ENCODE results near the gene GATAD2B.

GATAD2B gene

DNA sequence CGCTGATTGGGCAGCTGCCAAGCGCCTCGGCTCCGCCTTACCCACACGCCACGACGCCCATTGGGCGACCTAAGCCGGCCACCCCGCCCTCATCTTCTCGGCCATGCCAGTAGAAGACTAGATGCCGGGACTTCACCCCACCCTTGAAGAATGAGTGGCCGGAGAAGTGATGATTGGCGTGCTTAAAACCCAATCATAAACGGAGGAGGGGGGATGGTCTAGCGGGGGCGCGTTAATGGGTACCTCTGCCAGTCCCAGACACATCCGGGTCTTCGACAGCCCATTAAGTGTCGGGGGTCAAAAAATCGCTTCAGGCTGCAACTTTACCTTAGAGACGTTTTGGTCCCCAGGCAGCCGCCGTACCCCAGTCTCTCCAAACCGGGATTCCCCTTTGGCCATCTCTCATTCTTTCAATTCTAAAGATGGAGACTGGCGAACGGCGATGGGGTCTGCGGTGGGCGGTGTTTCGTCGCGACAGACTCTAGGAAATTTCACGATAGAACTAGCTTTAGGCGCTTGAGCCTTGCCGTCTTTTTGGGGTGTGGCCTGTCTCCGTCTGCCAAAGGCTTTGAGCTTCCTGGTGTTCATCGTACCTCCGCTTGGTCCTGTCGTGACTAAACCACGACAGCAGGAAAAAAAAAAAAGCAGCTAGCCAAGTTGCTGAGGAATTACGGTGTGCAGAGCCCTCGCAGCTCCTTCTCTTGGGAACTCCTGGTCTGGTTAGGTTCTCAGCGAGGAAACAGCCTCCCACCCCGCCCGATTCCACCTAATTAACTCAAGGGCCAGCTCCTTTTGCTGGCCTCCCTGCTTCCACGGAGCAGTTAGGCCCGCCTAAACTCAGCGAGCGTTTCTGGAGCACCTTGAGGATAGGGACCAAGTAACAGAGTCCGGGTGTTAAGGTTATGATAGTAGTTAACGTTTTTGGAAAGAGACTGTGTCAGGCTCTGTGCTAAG is at the start of gene GATAD2B:
TSS of gene GATAD2B (minus strand) at position 1 of the 954 bp plus-strand sequence. CDS start 94,625 bp downstream, outside the sequence.
- in situ Hi-C loops (cut with MboI; ENCODE audit: low pct_unique_long_range_greater_than_20kb, low sequenced_read_pairs) = no loop called here
- DNase-seq = peak; percentile 100

DNA sequence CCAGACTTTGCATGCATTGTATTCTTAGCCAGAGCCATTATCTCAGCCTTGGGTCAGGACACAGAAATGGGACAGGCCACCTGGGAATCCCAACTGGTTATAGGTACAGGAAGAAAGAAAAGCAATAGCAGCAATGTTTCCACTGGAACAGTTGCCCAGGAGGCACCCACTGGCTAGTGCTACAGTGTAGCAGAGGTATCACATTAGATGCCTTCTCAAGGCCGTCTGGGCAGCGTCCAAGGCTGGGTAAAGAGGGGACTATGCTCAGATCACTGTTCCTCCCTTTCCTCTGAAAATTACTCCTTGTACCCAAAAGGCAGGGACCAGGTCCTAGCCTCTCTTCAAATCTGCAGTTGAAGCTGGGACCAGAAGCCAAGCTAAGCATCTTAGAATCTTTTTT is 47.6 kb upstream of the GATAD2B start:
- no peak for DNase-seq

DNA sequence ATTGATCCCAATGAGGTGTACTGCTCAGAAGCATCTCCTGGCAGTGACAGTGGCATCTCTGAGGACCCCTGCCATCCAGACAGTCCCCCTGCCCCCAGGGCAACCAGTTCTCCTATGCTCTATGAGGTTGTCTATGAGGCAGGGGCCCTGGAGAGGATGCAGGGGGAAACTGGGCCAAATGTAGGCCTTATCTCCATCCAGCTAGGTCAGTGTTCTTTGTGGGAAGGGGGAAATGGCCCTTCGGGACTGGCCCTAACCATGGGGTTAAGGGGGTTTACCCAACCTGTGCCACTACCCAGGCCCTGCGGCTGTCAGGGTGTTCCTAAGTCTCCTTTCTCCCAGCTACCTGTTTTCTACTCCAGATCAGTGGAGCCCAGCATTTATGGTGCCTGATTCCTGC is 46.2 kb upstream of the GATAD2B start:
- DNase-seq = no peak
- in situ Hi-C loops (cut with MboI; ENCODE audit: low pct_unique_long_range_greater_than_20kb, low sequenced_read_pairs) = loop anchor here (25.0 kb wide), 2 partner anchors 157 to 432 kb away; partner anchors contain the start of genes S100A3, S100A4, S100A5 and S100A6

More for the DNA sequence above, 47.6 kb upstream of the GATAD2B start:
- in situ Hi-C loops (cut with MboI; ENCODE audit: low pct_unique_long_range_greater_than_20kb, low sequenced_read_pairs) = loop anchor here (25.0 kb wide), 2 partner anchors 158 to 433 kb away; partner anchors contain the start of genes S100A3, S100A4, S100A5 and S100A6

DNA sequence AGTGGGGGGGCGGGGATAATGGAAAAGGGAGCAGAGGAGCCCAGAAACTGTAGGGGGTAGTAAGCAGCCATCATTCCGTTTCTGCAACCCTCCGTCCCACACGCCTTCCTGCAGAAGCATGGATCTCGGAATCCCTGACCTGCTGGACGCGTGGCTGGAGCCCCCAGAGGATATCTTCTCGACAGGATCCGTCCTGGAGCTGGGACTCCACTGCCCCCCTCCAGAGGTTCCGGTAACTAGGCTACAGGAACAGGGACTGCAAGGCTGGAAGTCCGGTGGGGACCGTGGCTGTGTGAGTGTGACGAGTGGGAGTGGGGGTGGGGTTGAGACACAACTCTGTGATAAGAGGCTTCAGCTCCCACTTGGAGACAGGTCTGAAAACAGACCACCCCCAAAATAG is 45.6 kb upstream of the GATAD2B start:
- in situ Hi-C loops (cut with MboI; ENCODE audit: low pct_unique_long_range_greater_than_20kb, low sequenced_read_pairs) = loop anchor here (25.0 kb wide), 2 partner anchors 156 to 431 kb away; partner anchors contain the start of genes S100A3, S100A4, S100A5 and S100A6
- no peak for DNase-seq

DNA sequence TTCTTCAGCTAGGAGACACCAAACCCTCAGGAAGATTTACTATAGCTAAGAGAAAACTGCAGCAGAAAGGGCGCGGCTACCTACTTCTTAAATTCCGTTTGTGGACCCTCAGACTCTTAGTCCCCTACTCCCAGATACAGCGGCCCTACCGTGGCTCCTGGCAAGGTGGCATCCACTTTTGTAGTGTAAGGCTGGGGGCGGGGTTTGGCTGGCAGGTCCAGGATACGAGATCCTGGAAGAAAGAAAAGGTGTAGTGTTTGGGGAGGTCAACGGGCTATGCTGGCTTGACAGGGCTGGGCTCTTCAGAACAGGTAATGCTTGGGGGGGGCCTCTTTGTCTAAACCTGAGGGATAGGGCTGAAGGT is 45.2 kb upstream of the GATAD2B start:
- no peak for DNase-seq
- in situ Hi-C loops (cut with MboI; ENCODE audit: low pct_unique_long_range_greater_than_20kb, low sequenced_read_pairs) = loop anchor here (25.0 kb wide), 2 partner anchors 156 to 431 kb away; partner anchors contain the start of genes S100A3, S100A4, S100A5 and S100A6

DNA sequence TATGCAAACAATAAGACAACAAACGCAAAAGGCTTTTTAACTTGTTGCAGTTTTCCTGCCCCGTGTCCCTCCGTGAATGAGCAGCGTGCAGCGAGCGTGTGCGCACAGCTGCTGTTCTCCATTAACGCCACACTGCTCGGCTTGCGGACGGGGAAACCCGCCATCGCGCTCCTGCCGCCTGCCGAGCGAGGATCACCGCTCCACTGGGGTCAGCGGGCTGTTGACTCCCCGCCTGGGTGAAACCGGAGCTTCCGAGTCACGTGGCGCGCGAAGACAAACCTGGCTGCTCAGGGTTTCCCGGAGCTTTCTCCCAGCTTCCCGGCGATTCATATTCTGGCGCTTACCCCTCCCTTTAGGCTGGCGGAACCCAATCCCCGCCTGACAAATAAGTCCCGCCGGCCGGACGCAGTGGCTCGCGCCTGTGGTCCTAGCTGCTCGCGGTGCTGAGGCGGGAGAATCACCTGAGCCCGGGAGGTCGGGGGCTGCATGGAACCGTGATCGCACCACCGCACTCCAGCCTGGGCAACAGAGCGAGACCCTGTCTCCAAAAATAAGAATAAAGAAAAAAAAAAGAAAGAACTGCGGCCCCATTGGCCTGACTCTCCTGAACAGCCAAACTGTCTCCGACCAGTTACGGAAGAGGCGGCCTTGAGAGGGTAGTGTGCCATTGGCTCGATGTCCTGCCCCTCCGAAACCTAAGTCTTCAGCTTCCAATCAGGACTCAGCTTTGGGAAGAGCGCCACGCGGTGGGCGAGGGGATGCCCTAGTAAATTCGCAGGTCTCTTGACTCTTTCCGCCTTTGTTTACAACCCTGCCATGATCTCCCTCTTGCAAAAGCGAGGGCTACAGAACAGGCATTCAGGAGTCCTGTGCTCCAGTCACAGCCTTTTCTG is 44.6 kb upstream of the GATAD2B start, which contains the start of gene CREB3L4:
TSS of gene CREB3L4 (plus strand) at position 796 of the 893 bp plus-strand sequence. CDS start 624 bp downstream, outside the sequence.
- peak; percentile 98 for DNase-seq
- in situ Hi-C loops (cut with MboI; ENCODE audit: low pct_unique_long_range_greater_than_20kb, low sequenced_read_pairs) = loop anchor here (25.0 kb wide), 2 partner anchors 155 to 430 kb away; partner anchors contain the start of genes S100A3, S100A4, S100A5 and S100A6

DNA sequence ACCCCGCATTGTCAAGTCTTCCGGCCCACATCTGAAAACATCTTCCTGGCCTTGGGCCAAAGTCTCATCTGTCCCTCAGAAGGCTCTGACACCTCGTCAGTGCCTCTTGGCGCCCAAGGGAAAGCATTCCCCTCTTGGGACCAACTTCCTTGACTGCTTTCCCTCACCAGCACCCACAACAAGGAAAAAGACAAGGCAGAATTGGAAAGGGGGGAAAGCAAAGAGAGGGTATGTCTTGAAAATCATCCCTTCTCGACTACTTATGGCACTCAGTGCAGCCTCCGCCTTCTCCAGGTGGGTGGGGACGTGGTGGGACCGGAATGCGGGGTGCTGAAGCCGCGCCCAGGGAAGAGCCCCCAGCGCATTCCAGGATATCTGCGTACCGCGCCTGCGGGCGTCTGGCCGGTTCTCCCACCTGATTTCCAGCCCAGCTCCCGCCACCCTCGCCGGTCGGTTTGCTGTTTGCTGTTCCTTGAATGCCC is 41.1 kb upstream of the GATAD2B start:
- no peak for DNase-seq
- in situ Hi-C loops (cut with MboI; ENCODE audit: low pct_unique_long_range_greater_than_20kb, low sequenced_read_pairs) = loop anchor here (25.0 kb wide), 2 partner anchors 152 to 427 kb away; partner anchors contain the start of genes S100A3, S100A4, S100A5 and S100A6

DNA sequence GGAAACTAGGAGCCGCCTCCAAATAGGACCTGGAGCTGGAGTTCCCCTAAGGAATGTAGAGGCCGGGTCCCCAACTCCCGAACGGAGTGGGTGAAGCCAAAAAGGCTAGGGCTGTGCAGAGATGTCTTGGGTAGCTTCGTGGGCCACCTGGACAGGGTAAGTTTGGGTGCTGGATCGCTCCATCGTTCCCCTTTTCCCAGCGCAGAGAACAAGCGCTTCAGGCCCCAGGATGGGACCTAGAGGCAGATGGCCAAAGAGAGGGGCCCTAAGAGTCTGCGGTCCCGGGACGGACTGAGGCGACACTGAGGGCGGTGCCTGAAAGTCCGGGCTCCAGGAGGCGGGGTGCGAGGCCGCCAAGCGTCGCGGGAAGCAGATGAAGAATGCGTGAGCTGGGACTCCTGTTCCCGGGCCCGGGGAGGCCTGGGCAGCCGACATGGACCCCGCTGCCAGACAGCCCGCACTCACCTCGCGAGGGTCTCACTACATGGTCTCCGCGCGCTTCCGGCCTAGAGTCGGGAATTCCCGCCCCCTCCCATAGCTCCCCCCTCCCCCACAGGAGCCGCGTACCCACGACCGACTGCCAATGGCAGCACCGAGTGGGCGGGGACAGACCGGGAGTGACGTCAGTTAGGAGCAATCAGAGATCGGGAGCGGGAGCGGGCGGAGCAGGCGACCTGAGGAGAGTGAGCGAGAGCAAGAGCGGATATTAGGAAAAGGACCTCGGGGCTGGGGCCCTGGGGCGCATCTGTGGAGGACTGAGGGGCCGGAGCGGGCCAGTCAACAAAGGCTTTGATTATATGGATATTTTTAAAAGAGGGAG is 40.5 kb upstream of the GATAD2B start, which contains the start of gene SLC39A1:
TSS of gene SLC39A1 (minus strand) at position 508 of the 820 bp plus-strand sequence. CDS start 822 bp downstream, outside the sequence.
- peak; percentile 96 for DNase-seq
- in situ Hi-C loops (cut with MboI; ENCODE audit: low pct_unique_long_range_greater_than_20kb, low sequenced_read_pairs) = loop anchor here (25.0 kb wide), 2 partner anchors 151 to 426 kb away; partner anchors contain the start of genes S100A3, S100A4, S100A5 and S100A6

DNA sequence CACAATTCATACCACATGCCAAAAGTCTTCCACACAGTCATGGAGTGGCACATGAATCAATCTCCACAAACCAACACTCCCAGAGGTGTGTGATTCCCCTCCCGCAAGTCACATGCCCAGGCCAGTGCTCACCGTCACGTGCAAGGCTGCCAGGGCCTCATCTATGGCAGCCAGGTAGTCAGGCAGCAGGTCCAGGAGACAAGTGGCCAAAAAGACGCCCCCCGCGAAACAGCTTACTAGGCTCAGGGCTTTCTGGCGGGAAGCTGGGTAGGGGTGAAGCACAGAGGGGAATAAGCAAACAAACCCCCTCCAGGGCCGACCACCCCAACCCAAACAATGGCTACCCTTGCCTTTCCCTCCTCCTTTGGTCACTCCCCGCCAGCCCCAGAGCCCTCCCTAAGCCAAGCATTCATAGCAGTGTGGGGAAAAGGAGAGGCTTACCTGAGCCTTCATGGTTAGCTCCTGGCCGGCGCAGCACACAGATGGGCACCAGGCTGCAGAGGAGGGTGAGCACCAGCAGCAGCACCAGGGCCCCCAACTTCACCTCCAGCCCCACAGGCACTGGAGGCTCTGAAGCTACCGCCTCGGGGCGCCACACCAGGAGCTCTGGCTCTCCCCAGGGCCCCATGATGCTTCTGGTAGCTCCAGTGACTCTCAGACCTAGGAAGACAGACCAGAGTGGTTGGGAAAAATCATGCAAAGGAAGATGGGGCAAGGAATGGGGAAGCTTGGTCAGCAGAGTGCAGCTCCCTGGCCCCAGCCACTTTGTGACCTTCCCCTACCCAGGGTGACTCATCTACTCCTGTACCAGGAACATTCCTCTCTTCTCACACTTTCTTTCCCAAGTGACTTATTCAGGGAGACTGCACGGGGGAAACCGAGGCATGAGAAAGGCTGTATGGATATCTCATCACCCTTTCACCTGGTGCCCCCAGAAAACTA is 39.6 kb upstream of the GATAD2B start:
- no peak for DNase-seq
- in situ Hi-C loops (cut with MboI; ENCODE audit: low pct_unique_long_range_greater_than_20kb, low sequenced_read_pairs) = loop anchor here (25.0 kb wide), 2 partner anchors 150 to 425 kb away; partner anchors contain the start of genes S100A3, S100A4, S100A5 and S100A6

DNA sequence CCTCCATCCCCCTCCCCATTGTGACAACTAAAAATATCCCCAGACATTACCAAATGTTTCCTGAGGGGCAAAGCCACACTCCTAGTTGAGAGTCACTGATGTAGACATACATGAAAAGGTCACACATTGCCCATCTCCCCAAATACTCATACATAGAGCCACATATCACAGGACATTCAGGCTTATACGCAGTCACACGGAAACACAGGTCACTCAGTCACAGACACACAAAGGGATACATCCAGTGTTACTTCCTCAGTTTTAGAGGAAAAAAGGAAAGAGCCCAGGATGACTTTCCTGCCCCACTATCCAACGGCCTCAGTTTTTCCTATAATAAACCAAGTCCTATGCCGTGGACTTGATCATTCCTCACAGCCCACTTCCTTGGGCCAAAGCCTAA is 38.6 kb upstream of the GATAD2B start:
- in situ Hi-C loops (cut with MboI; ENCODE audit: low pct_unique_long_range_greater_than_20kb, low sequenced_read_pairs) = loop anchor here (25.0 kb wide), 2 partner anchors 149 to 424 kb away; partner anchors contain the start of genes S100A3, S100A4, S100A5 and S100A6
- no peak for DNase-seq

DNA sequence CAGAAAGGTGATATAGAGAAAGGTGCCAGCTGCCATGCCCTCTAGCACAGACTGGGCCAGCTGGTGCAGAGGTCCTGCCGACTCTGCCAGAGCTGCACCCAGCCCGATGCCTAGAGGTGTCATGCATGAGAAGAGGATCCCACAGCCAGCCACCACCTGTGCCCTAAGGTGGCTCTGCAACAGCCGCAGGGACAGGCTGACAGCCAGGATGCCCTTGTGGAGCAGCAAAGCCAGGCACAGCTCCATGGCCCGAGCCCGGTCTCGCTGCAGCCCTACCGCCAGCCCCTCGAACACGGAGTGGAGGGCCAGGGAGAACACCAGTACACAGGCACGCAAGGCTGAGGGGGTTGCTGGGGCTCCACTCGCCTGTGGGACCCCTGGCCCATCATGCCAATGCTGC is 37.4 kb upstream of the GATAD2B start:
- in situ Hi-C loops (cut with MboI; ENCODE audit: low pct_unique_long_range_greater_than_20kb, low sequenced_read_pairs) = loop anchor here (25.0 kb wide), 2 partner anchors 148 to 423 kb away; partner anchors contain the start of genes S100A3, S100A4, S100A5 and S100A6
- no peak for DNase-seq

DNA sequence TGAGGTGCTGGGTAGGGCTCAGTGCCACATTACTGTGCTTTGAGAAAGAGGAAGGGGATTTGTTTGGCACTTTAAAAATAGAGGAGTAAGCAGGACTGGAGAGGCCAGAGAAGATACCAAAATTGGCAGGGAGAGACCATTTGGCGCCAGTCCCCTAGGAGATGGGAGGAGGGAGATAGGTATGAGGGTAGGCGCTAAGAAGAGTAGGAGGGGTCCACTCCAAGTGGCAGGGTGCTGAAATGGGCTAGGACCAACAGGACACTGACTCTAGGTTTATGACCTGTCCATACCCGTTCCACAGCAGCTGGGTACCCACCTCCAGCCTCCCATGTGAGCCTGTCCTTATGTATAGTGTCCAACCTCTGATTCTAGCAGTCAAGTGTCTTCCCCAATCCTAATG is 36.7 kb upstream of the GATAD2B start:
- DNase-seq = no peak
- in situ Hi-C loops (cut with MboI; ENCODE audit: low pct_unique_long_range_greater_than_20kb, low sequenced_read_pairs) = loop anchor here (25.0 kb wide), 2 partner anchors 147 to 422 kb away; partner anchors contain the start of genes S100A3, S100A4, S100A5 and S100A6

DNA sequence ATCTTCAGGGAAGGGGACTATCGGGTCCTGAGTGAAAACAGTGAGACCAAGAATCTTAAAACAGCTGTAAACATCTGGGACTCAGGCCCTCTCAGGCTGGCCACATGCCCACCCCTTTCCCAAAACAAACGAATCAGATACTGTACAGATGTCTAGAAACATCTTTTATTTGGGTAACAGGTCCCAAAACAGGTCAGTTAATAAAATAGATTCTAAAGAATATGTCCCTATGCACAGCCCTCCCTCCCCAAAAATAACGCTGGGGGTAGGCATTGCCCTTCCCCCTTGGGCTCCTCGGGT is 36.1 kb upstream of the GATAD2B start:
- in situ Hi-C loops (cut with MboI; ENCODE audit: low pct_unique_long_range_greater_than_20kb, low sequenced_read_pairs) = loop anchor here (25.0 kb wide), 2 partner anchors 147 to 422 kb away; partner anchors contain the start of genes S100A3, S100A4, S100A5 and S100A6
- DNase-seq = no peak

DNA sequence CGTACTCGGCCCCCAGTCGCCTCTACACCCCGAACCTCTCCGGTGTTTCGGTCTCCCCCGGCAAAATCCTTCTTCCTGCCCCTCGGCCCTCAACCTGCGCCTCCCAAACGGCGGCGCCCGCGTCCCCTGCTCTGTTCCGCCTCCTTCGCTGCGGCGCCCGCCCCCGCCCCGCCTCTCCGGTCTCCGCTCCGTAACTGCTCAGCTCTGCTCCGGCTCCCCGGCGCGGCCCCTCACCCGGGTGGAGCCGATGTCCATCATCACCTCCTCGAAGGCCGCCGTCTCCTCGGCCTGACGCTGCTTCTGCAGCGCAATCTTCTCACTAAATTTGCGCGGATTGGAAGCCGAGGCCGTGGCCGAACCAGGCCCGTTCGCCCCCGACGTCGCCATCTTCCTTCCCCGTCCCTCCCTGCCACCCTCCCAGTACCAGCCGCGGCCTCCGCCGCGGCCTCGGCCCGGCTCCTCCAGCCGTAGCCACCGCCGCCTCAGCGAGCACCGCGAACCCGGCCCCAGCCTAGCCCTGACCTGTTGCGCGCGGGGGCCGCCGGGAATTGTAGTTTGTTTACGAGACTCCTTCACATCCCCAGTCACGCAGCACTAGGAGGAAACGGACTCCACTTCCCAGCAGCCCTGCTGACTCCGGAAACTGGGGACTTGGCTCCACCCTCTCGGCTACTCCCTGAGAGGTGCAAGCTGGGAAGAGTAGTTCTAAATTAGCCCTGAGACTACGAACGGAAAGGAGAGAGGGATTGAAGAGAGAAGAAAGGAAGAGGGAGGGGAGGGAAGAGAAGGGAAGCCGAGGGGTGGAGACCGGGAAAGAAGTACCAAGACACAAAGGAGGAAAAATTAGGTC is 35.6 kb upstream of the GATAD2B start, which contains the start of gene CRTC2:
TSS of gene CRTC2 (minus strand) at position 502 of the 850 bp plus-strand sequence. CDS start at position 387, 115 bp downstream.
- in situ Hi-C loops (cut with MboI; ENCODE audit: low pct_unique_long_range_greater_than_20kb, low sequenced_read_pairs) = loop anchor here (25.0 kb wide), 2 partner anchors 146 to 421 kb away; partner anchors contain the start of genes S100A3, S100A4, S100A5 and S100A6
- DNase-seq = peak; percentile 98

DNA sequence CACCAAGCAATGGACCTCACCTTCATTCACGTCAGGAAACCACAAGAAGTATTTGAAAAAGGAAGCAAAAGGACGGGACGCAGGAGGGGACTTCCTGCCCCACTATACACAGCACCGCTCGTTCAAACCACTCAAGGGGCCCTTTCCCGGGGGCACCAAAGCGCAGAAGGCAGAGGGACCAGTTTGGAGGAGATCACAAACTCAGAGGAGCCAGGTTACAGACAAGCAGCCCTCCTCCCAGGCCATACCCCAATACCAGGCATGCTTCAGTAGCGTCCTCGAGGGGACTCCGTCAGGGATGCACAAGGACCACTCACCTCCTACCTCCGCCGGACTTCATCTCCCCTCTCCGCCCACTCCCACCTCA is 35.0 kb upstream of the GATAD2B start:
- in situ Hi-C loops (cut with MboI; ENCODE audit: low pct_unique_long_range_greater_than_20kb, low sequenced_read_pairs) = loop anchor here (25.0 kb wide), 2 partner anchors 145 to 420 kb away; partner anchors contain the start of genes S100A3, S100A4, S100A5 and S100A6
- DNase-seq = peak; percentile 64

All from KBM-7 (cell line).